ENCODE data around the gene NPNT.
A peak's percentile ranks its signal among the peaks of the same experiment; 100 is the strongest.

NPNT gene

GRCh38 chr4:105991726-105992125 is 96.5 kb downstream of the NPNT start:
- Mint-ChIP-seq H3K27ac (no peak overlapping the region), H3K4me3 (no peak overlapping the region), H3K4me1 (peaks cover 36% of the 10 kb centered on the region), H3K9me3 (peaks cover 13% of the 10 kb centered on the region), H3K27me3 (ENCODE audit: low read depth) (no peaks in the 10 kb centered on the region), H3K36me3 (ENCODE audit: low read depth) (no peaks in the 10 kb centered on the region)
- TF ChIP-seq CTCF (IDR thresholded peaks at IDR 0.05; ENCODE audit: unreplicated experiment in 3 of 3) = no peak

GRCh38 chr4:105992641-105993305 is 97.5 kb downstream of the NPNT start:
- Mint-ChIP-seq H3K9me3 (peaks cover 9% of the 10 kb centered on the region), H3K36me3 (ENCODE audit: low read depth) (no peaks in the 10 kb centered on the region), H3K27me3 (ENCODE audit: low read depth) (no peaks in the 10 kb centered on the region), H3K4me3 (no peak overlapping the region), H3K27ac (peak overlapping the region; percentile 43 to 56 (median 53)), H3K4me1 (peaks cover 45% of the 10 kb centered on the region)
- TF ChIP-seq CTCF (IDR thresholded peaks at IDR 0.05; ENCODE audit: unreplicated experiment in 3 of 3) = no peak

- Mint-ChIP-seq H3K4me3 (no peak overlapping the region), H3K27ac (peak overlapping the region; percentile 63 to 69 (median 64)), H3K9me3 (peaks cover under 1% of the 10 kb centered on the region), H3K36me3 (ENCODE audit: low read depth) (no peaks in the 10 kb centered on the region), H3K27me3 (ENCODE audit: low read depth) (no peaks in the 10 kb centered on the region), H3K4me1 (peaks cover 46% of the 10 kb centered on the region)
- TF ChIP-seq CTCF (IDR thresholded peaks at IDR 0.05; ENCODE audit: unreplicated experiment in 3 of 3) = no peak
Observed at GRCh38 chr4:105994061-105994460, 98.8 kb downstream of the NPNT start.

- H3K9me3 Mint-ChIP-seq = no peaks in the 10 kb centered on the region
- H3K27ac Mint-ChIP-seq = peak overlapping the region; percentile 63 to 69 (median 64)
- no peak for TF ChIP-seq CTCF (IDR thresholded peaks at IDR 0.05; ENCODE audit: unreplicated experiment in 3 of 3)
- no peaks in the 10 kb centered on the region for H3K36me3 Mint-ChIP-seq (ENCODE audit: low read depth)
- peaks cover 37% of the 10 kb centered on the region for H3K4me1 Mint-ChIP-seq
- H3K4me3 Mint-ChIP-seq = no peak overlapping the region
- no peaks in the 10 kb centered on the region for H3K27me3 Mint-ChIP-seq (ENCODE audit: low read depth)
Observed at GRCh38 chr4:105994841-105995501, 99.7 kb downstream of the NPNT start.

GRCh38 chr4:105996845-105997244 is 101.6 kb downstream of the NPNT start:
- H3K27me3 Mint-ChIP-seq (ENCODE audit: low read depth) = no peaks in the 10 kb centered on the region
- H3K4me3 Mint-ChIP-seq = no peak overlapping the region
- no peaks in the 10 kb centered on the region for H3K36me3 Mint-ChIP-seq (ENCODE audit: low read depth)
- TF ChIP-seq CTCF (IDR thresholded peaks at IDR 0.05; ENCODE audit: unreplicated experiment in 3 of 3) = no peak
- peak overlapping the region; percentile 83 to 99 (median 87) for H3K27ac Mint-ChIP-seq
- no peaks in the 10 kb centered on the region for H3K9me3 Mint-ChIP-seq
- H3K4me1 Mint-ChIP-seq = peaks cover 26% of the 10 kb centered on the region

Measured in nephron (organoid).